HG03521 (cell line): ENCODE measurements around the gene LCOR.
"Not testable (repeated sequence)": the region's sequence is repeated elsewhere in the genome, so short reads cannot be mapped to it uniquely, and the experiment has no call there.

Experiments
- ATAC-seq: cut with Tn5 transposase; IDR thresholded peaks from one replicate; pipeline ENCODE4 v1.9.1; 2021; ENCODE audit warnings: mild to moderate bottlenecking, moderate library complexity; ENCODE audit not compliant: unreplicated experiment

Gene LCOR

GRCh38 chr10:96831867-96832720 is at the start of gene LCOR:
TSS of gene LCOR (plus strand) at chr10:96832298. CDS start at chr10:96949058, 116,760 bp downstream.
- peak; percentile 59 for ATAC-seq

DNA sequence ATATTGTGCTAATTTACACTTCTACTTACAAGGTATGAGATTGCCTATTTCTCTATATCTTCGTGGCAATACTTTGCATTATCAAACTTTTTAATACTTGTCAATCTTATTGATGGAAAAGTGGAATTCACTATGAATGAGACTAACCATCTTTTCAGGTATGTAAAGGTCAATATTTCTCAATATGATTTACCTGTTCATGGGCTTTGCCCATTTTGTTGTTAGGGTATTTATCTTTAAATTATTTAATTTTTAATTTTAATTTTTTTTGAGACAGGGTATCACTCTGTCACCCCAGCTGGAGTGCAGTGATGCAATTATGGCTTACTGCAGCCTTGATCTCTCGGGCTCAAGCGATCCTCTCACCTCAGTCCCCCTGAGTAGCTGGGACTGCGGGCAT is 47.8 kb upstream of the LCOR start:
- no peak for ATAC-seq

DNA sequence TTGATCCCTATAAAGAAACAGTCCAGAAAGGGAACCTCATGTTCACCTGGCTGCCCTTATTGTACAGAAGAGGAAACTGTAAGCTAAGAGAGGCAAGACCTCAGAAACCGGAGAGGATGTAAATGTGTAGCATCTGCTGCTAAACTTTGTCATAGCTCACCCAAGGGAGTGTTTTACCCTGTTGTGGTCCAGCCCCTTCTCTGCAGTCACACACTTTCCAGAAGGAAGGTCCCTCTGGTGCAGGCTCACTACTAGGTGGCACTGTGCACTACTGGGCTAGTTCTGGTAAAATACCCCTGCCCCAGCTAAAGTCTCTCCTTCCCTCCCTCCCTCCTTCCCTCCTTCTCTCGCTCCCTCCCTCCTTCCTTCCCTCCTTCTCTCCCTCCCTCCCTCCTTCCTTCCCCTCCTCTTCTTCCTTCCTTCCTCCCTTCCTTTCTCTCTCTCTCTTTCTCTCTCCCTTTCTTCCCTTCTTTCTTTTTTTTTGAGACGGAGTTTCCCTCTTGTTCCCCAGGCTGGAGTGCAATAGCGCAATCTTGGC is 42.5 kb upstream of the LCOR start:
- ATAC-seq, result no peak

DNA sequence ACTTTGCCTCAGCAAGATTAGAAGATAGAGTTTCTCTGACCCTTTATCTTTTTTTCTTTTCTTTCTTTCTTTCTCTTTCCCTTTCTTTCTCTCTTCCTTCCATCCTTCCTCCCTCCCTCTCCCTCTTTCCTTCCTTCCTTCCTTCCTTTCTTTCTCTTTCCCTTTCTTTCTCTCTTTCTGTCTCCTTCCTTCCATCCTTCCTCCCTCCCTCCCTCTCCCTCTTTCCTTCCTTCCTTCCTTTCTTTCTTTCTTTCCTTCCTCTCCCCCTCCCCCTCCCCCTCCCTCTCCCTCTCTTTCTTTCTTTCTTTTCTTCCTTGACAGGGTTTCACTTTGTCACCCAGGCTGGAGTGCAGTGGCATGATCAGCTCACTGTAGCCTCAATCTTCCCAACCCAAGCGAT is 40.2 kb upstream of the LCOR start:
- ATAC-seq, result no peak

GRCh38 chr10:96794836-96795733 is 37.0 kb upstream of the LCOR start:
- ATAC-seq, result no peak

DNA sequence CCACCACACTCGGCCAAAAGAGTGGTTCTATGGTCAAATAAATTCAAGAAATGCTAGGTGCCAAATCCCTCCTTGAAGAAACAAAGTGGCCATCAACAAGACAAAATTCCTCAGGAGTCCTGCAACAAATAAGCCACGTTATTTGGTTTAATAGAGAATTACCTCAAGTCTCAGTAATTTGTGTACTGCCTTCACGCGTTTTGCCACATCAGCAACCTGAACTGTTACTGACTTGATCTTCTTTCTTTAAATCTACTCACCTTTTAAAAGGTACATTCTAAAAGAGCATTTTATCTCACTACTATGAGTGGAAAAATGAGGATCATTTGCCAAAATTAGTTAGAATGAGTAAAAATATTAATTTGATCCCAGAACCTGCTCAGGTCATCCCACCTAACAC is 34.6 kb upstream of the LCOR start:
- ATAC-seq, result no peak

GRCh38 chr10:96803288-96803664 is 28.8 kb upstream of the LCOR start:
- ATAC-seq, result no peak

DNA sequence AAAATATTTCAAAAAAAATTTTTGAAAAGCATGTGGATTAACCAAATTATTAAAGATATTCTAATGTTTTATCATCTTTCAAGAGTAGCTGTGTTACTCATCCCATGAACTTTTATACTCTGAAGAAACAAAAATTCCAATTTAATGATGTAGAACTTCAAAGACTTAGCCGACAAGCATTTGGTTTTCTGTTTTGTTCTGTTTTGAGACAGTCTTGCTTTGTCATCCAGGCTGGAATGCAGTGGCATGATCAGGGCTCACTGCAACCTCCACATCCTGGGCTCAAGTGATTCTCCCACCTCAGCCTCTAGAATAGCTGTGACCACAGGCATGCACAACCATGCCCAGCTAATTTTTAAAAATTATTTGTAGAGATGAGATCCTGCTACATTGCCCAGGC is 17.8 kb upstream of the LCOR start:
- no peak for ATAC-seq

DNA sequence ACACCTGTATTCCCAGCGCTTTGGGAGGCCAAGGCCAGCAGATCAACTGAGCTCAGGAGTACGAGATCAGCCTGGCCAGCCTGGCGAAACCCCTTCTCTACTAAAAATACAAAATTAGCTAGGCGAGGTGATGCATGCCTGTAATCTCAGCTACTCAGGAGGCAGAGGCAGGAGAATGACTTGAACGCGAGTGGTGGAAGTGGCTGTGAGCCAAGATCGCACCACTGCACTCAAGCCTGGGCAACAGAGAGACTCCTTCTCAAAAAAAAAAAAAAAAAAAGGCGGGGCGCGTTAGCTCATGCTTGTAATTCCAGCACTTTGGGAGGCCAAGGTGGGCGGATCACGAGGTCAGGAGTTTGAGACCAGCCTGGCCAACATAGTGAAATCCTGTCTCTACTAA is 13.1 kb upstream of the LCOR start:
- ATAC-seq, result not testable (repeated sequence)

DNA sequence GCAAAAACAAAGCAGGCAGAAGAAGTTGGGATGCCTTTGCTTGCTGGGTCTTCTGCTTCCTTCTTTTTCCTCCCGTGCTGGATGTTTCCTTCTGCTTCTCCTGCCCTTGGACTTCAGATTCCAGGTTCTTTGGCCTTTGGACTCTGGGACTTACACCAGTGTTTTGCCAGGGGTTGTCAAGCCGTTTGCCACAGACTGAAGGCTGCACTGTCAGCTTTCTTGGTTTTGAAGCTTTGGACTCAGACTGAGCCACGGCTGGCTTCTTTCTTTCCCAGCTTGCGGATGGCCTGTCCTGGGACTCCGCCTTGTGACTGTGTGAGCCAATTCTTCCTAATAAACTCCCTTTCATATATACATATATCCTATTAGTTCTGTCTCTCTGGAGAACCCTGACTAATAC is 11.3 kb upstream of the LCOR start:
- no peak for ATAC-seq

DNA sequence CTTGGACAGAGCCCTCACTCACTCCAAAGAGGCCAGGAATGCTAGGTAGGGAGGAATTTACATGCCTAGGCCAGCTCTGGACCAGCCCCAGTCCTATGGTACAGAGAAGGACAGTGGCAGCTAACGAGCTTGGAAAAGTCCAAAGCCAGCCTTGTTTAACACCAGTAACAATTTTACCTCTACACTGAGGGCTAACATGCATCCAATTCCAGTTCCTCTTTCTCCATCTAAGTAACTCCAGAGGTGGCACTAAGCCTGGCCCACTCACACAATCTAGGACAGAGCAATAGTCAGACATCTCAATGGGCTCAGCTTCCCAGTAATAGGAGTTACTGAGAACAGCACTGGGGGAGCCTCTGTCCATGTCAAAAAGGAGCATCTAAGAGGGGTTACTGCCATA is 5.7 kb upstream of the LCOR start:
- no peak for ATAC-seq

DNA sequence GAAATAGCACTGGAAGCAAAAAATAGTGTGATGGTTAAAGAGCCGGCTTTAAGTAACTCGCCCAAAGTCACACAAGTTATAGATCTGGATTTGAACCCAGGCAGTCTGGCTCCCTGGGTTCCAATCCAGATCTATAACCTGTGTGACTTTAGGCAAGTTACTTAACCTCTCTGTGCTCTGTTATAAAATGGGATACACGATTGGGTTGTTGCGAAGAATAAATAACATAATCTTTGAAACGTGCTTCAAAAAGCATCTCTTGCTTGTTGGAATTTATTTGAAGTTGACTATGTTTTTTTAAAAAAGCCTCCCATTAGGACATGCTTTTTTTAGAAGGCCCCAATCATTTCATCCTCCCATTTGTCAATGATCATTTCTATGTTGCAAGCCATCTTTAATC is 3.5 kb upstream of the LCOR start:
- no peak for ATAC-seq

DNA sequence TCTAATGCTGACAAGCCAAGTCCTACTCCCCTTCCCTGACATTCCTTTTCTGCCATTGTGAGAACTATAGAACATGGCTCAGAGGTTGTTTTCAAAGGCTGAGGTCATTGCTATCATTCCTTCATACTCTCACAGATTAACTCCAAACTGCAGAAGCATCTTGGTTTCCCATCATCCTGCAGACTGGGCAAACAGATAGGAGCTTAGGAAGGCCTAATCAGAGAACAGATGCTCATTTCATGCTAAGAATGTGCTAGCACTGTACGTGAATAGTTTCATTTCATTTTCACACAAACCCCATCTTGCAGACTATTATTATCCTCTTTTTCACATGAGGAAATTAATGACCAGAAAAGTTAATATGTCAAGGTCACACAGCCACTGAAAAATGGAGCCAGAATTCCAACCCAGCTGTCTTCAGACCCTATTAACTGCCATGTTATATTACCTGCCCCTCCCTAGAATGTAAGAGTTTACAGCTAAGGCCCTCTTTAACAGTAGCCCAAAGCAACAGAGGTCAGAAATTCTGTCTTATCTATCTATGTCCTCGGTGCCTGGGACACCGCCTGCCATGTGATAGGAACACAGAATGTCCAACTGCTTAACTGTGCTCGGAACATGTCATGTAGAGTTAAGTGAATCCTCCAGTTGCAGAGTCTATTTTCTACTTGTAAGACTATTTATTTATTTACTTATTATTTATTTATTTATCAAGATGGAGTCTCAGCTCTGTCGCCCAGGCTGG is 2.9 kb upstream of the LCOR start:
- no peak for ATAC-seq

DNA sequence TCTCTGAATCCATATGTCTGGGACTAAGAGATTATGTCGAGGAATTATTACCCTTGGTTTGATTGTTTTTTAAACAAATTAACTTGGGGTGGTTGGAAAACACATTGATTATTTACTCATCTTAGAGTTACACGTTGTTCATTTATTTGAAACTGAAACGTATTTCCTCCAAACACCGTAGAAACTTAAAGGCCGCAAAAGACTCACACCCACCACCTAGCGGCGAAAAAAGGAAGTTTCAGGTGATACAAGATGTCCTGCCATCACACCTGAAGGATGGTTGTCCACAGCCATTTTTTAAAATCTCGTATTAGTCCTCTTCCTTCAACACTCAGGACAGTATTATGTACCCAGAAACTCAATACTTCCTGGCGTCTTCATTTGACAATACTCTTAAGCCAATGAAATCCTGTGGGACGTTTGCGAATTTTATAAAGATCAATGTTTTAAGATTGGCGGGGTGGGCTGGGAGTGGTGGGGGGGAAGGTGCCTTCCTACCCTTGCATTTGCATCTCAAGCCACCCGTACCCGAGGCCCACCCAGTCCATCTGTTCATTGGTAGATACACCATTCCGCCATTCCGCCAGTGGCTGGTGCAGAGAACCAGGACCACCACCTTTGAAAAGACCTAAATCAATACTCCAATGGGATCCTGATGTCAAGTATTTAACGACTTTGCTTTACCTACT is 1.4 kb upstream of the LCOR start:
- ATAC-seq, result no peak

- ATAC-seq, result no peak
Observed at GRCh38 chr10:96831200-96831866, 765 bp upstream of the LCOR start.

GRCh38 chr10:96832721-96833219 is 672 bp downstream of the LCOR start:
- ATAC-seq, result peak; percentile 56

- ATAC-seq, result peak; percentile 4
Observed at GRCh38 chr10:96833220-96834001, 1.3 kb downstream of the LCOR start.

DNA sequence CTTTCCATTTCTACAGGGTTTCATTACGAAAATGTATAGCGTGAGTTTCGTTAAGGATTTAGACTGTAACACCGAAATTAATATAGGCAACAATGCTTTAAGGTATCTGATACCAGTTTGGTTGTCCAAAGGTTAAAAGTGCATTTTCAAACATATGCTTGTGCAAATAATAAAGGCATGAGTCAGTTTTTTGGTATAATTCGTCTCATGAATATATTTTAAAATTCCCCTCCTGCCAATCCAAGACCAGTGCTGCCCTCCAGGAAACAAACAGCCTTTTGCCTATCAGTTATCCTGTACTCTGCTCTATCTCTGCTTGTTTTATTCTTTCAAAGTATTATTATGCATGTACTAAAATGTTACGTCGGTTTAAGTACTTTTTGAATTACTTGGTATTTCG is 2.0 kb downstream of the LCOR start:
- ATAC-seq, result no peak

GRCh38 chr10:96835899-96836298 is 3.8 kb downstream of the LCOR start:
- ATAC-seq, result no peak
